Erythroblast (primary cell): ENCODE measurements around the gene XYLT1.

Experiments
- GATA1 ChIP-seq: IDR thresholded peaks from 2 replicates; pipeline ENCODE4 v1.6.1; 2011; ENCODE audit warnings: low read depth, mild to moderate bottlenecking, control low read depth, low read length, moderate library complexity
- POLR2A ChIP-seq: IDR thresholded peaks from 2 replicates; pipeline ENCODE4 v1.6.1; 2011; ENCODE audit warnings: mild to moderate bottlenecking, low read length

DNA sequence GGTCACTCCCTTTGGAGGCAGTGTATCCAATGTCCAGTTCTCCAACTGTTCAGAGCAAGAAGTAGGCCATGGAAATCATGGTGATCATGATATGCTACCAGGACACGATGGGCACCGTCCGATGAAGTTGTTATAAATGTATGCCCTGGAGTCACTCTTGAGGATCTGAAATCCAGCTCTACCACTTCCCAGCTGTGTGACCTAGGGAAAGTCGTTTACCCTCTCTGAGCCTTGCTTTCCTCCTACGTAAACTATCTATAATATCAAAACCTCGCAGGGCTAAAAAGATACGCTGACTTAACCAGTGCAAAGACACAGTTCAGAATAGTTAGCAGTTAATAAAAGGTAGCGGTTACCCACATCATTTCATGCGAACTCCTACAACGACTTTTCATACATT is 194.2 kb downstream of the XYLT1 start:
- TF ChIP-seq POLR2A (no peak), GATA1 (no peak)
